Measurements from ENCODE around the gene PHF21B. TPM values are rescaled to one million over a fixed set of nuclear protein-coding genes. Genes with fewer than 3 reads are reported as not detected.
"Not testable (repeated sequence)": the region's sequence is repeated elsewhere in the genome, so short reads cannot be mapped to it uniquely, and the experiment has no call there.

The PHF21B gene
- total and polyA plus RNA-seq, 7 donors = 0.13 to 0.66 (median 0.28) TPM; not detected in 4

DNA sequence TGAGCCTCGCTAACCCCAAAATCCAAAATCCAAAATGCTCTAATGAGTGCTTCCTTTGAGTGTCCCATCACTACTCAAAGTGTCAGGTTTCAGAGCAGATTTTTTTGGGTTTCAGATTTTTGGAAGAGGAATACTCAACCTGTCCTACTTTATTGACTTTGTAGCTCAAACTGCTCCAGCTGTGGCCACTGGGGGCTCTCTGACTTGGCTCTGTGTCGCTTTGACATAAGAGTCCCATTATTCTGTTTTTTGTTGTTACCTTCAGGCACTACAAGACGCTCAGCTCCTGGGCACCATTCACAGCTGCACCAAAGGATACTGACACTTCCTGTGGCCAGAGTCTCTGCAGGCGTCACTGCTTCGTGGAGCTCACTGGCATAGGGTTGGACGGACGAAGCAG, 41.1 kb downstream of the PHF21B start:
- no peaks in the 10 kb centered on the region for H3K9me3 ChIP-seq
- intact Hi-C loops (cut with DNase I) = no loop called here
- H3K27ac ChIP-seq = no peak overlapping the region
- no peak for TF ChIP-seq POLR2AphosphoS5 (IDR thresholded peaks at IDR 0.05)
- H3K36me3 ChIP-seq = no peaks in the 10 kb centered on the region
- no peak for DNase-seq
- peaks cover 0 to 10% (median 0%) of the 10 kb centered on the region in 3 donors for H3K27me3 ChIP-seq
- no peaks in the 10 kb centered on the region for H3K4me1 ChIP-seq
- no peak overlapping the region for H3K4me3 ChIP-seq
- WGBS, 2 donors = 82 to 84% methylated on average over 7 of the region's 7 CpGs

GRCh38 chr22:44965171-44965570, 44.6 kb downstream of the PHF21B start:
- TF ChIP-seq, protein P1, sequence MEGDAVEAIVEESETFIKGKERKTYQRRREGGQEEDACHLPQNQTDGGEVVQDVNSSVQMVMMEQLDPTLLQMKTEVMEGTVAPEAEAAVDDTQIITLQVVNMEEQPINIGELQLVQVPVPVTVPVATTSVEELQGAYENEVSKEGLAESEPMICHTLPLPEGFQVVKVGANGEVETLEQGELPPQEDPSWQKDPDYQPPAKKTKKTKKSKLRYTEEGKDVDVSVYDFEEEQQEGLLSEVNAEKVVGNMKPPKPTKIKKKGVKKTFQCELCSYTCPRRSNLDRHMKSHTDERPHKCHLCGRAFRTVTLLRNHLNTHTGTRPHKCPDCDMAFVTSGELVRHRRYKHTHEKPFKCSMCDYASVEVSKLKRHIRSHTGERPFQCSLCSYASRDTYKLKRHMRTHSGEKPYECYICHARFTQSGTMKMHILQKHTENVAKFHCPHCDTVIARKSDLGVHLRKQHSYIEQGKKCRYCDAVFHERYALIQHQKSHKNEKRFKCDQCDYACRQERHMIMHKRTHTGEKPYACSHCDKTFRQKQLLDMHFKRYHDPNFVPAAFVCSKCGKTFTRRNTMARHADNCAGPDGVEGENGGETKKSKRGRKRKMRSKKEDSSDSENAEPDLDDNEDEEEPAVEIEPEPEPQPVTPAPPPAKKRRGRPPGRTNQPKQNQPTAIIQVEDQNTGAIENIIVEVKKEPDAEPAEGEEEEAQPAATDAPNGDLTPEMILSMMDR (IDR thresholded peaks at IDR 0.05) = no peak
- Histone ChIP-seq H3K4me1 (no peaks in the 10 kb centered on the region), H3K9me3 (no peaks in the 10 kb centered on the region), H3K36me3 (no peaks in the 10 kb centered on the region), H3K4me3 (no peak overlapping the region), H3K27me3 (no peaks in the 10 kb centered on the region), H3K27ac (no peak overlapping the region)
- DNase-seq = no peak
- WGBS, 2 donors = 73 to 83% methylated on average over 6 of the region's 6 CpGs
- intact Hi-C loops (cut with DNase I) = no loop called here

DNA sequence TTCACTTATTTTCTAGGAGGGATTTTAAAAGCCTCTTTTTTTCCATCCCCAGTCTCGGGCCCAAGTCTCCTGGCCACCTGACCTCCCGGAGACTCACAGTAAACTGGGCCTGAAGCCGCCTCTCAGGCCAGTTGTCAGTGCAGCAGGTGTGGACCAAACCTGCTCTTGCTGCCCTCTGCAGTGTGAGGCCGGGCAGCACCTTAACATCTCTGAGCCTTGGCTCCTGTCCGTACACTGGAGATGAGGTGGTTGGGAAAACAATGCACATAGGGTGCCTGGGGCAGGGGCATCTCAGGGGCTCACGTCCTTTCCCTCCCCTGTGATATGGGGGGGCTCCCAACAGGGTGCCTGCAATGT, 45.1 kb downstream of the PHF21B start:
- no peaks in the 10 kb centered on the region for H3K4me1 ChIP-seq
- no peak overlapping the region for H3K4me3 ChIP-seq
- H3K27ac ChIP-seq = no peak overlapping the region
- DNase-seq = no peak
- H3K9me3 ChIP-seq = no peaks in the 10 kb centered on the region
- TF ChIP-seq POLR2AphosphoS5 (IDR thresholded peaks at IDR 0.05) (no peak), EP300 (IDR thresholded peaks at IDR 0.05) (no peak), POLR2A (IDR thresholded peaks at IDR 0.05) (no peak)
- TF ChIP-seq, protein P1 (IDR thresholded peaks at IDR 0.05) = no peak
- no peaks in the 10 kb centered on the region for H3K27me3 ChIP-seq
- 70 to 84% methylated on average over 6 of the region's 6 CpGs for WGBS, 2 donors
- intact Hi-C loops (cut with DNase I) = no loop called here
- no peaks in the 10 kb centered on the region for H3K36me3 ChIP-seq

DNA sequence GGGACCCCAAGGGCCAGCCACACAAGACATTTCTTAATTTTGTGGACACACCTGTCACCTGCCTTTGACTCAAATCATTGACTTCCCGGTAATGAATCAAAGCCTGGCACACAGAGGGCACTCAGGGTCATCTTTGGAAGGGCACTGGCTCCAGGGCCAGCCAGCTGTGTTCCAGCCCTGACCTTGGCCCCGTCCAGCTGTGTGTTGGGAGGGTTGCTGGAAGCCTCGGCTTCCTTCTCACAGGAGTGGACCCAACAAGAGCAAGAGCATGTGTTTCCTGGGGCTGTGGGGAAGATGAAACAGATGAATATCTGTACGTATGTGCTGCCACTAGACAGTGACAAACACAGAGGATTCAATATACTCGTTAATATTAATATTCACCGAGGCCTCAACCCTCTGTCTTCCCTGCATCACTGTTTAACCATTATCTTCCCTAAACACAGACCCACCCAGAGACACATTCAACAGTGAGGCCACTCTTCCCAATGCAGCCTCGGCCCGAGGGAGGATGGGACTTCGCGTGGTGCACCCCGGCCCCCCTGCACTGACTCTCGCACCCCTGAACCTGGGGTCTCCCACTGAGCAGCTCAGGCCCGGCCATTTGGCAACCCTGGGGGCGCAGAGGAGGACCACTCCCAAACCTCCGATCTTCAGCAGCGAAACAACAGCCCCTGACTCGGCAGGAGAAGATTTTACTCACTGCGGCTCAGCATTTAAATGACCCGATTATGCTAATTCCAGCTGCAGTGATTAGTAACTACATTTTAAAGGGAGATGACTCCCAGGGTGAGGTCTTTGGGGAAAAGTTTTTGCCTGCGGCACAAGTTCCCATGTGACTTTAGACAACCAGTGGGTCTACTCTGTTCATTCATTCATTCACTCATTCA, 45.7 kb downstream of the PHF21B start:
- TF ChIP-seq POLR2A (IDR thresholded peaks at IDR 0.05) (no peak), EP300 (IDR thresholded peaks at IDR 0.05) (no peak), POLR2AphosphoS5 (IDR thresholded peaks at IDR 0.05) (no peak)
- TF ChIP-seq, protein P1 (IDR thresholded peaks at IDR 0.05) = no peak
- intact Hi-C loops (cut with DNase I) = no loop called here
- DNase-seq = no peak
- H3K27ac ChIP-seq = no peak overlapping the region
- 65 to 74% methylated on average over 20 of the region's 20 CpGs for WGBS, 2 donors
- H3K4me1 ChIP-seq = no peaks in the 10 kb centered on the region
- no peak overlapping the region for H3K4me3 ChIP-seq
- no peaks in the 10 kb centered on the region for H3K27me3 ChIP-seq
- no peaks in the 10 kb centered on the region for H3K9me3 ChIP-seq
- no peaks in the 10 kb centered on the region for H3K36me3 ChIP-seq

DNA sequence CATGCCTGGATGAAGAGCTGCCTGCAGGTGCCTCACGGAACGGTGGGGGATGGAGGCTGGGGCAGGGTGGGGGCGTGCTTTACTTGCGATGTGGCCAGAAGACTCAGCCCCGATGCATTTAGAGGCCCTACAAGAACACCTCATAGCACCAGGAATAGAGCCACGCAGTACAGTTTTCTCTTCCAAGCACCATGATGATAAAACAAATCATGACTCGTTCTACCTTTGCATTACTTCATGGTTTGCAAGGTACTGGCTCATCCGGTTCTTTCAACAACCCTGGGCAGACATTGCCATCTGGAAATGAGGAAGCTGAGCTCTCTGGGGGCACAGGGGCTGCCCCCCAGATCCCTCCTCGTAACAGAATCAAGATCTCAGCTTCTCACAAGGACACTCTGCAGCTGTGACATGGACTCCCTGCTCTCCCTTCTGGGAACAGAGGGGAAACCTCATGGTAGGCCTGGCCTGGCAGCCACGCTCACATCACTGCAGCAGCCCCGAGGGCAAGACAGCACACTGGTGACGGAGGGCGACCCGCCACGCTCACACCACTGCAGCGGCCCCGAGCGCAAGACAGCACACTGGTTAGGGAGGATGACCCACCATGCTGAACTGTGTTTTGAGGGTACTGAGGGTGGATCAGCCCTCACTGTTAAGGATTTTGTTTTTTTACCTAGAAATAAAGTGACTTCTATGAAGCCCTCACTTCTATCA, 46.9 kb downstream of the PHF21B start:
- WGBS, 2 donors = 82 to 88% methylated on average over 18 of the region's 18 CpGs
- H3K9me3 ChIP-seq = no peaks in the 10 kb centered on the region
- no peak for DNase-seq
- no peaks in the 10 kb centered on the region for H3K36me3 ChIP-seq
- no peaks in the 10 kb centered on the region for H3K4me1 ChIP-seq
- no peak for TF ChIP-seq POLR2A (IDR thresholded peaks at IDR 0.05)
- no peak for TF ChIP-seq POLR2AphosphoS5 (IDR thresholded peaks at IDR 0.05)
- TF ChIP-seq EP300 (IDR thresholded peaks at IDR 0.05) = no peak
- TF ChIP-seq, protein P1 (IDR thresholded peaks at IDR 0.05) = no peak
- no peaks in the 10 kb centered on the region for H3K27me3 ChIP-seq
- no peak overlapping the region for H3K4me3 ChIP-seq
- H3K27ac ChIP-seq = no peak overlapping the region
- intact Hi-C loops (cut with DNase I) = no loop called here

- H3K27ac ChIP-seq; DNase-seq; H3K27me3 ChIP-seq; H3K36me3 ChIP-seq; intact Hi-C loops (cut with DNase I); H3K4me1 ChIP-seq; H3K4me3 ChIP-seq; H3K9me3 ChIP-seq: not testable (repeated sequence)
- 94% methylated on average over 7 of the region's 7 CpGs for WGBS, 2 donors
These were observed 48.1 kb downstream of the PHF21B start for GRCh38 chr22:44961682-44962081.

Data from sigmoid colon (tissue), 7 donors.